CD14-positive monocyte (primary cell): ENCODE measurements around the gene TMEM92. TPM values are rescaled to one million over a fixed set of nuclear protein-coding genes. Genes with fewer than 3 reads are reported as not detected.

Experiments used
- DNase-seq, 3 donors: peaks; one replicate each; pipeline ENCODE4 v3.0.0-alpha.2; 2011 to 2022
- H2AFZ ChIP-seq: 2 replicates; pipeline ENCODE4 v1.6.0; 2012; ENCODE audit warnings: mild to moderate bottlenecking, low read depth, low read length, inconsistent platforms; ENCODE audit not compliant: insufficient read depth, poor library complexity, severe bottlenecking
- H3K27ac ChIP-seq, 2 donors: 1 replicate in 1 of 2; 2 replicates in 1 of 2; pipeline ENCODE4 v1.5.1; 2012 to 2013; ENCODE audit warnings: low read length in 2 of 2, control low read depth in 1 of 2, inconsistent platforms in 1 of 2, low read depth in 1 of 2, mild to moderate bottlenecking in 1 of 2
- H3K27me3 ChIP-seq, 2 donors: one replicate each; pipeline versions ENCODE4 v1.6.0 to v1.6.1; 2011 to 2013; ENCODE audit warnings: low read length in 2 of 2; ENCODE audit not compliant: control insufficient read depth in 2 of 2, insufficient read depth in 2 of 2
- H3K36me3 ChIP-seq, 2 donors: replicated peaks in 1 of 2; 1 replicate in 1 of 2; 2 replicates in 1 of 2; pipeline versions ENCODE4 v1.5.1 to v1.6.1; 2012 to 2013; ENCODE audit warnings: low read length in 2 of 2, control low read depth in 1 of 2, inconsistent platforms in 1 of 2, mild to moderate bottlenecking in 1 of 2; ENCODE audit not compliant: insufficient read depth in 2 of 2, control insufficient read depth in 1 of 2
- H3K4me1 ChIP-seq, 2 donors: 1 replicate in 1 of 2; 2 replicates in 1 of 2; pipeline versions ENCODE4 v1.5.1 to v1.6.1; 2012 to 2013; ENCODE audit warnings: low read length in 2 of 2, control low read depth in 1 of 2, inconsistent platforms in 1 of 2, mild to moderate bottlenecking in 1 of 2, moderate library complexity in 1 of 2; ENCODE audit not compliant: insufficient read depth in 2 of 2, control insufficient read depth in 1 of 2
- H3K4me2 ChIP-seq: replicated peaks from 2 replicates; pipeline ENCODE3; 2012; ENCODE audit warnings: low read length, moderate library complexity, mild to moderate bottlenecking; ENCODE audit not compliant: poor library complexity, severe bottlenecking; ENCODE audit errors: extremely low read depth
- H3K4me3 ChIP-seq, 3 experiments: fragments of 200-600 bp in 1 of 3; sonication (generic) in 1 of 3; replicated peaks in 1 of 3; 1 replicate in 2 of 3; 2 replicates in 1 of 3; pipeline ENCODE4 v1.5.1; 2011 to 2013; ENCODE audit warnings: low read length in 3 of 3, mild to moderate bottlenecking in 3 of 3, control low read depth in 2 of 3, low read depth in 2 of 3, inconsistent platforms in 1 of 3, moderate library complexity in 1 of 3
- H3K79me2 ChIP-seq: 2 replicates; pipeline ENCODE4 v1.6.0; 2012; ENCODE audit warnings: mild to moderate bottlenecking, control low read depth, inconsistent platforms, low read length, moderate library complexity; ENCODE audit not compliant: insufficient read depth
- H3K9ac ChIP-seq: 2 replicates; pipeline ENCODE4 v1.6.0; 2017; ENCODE audit warnings: low read length, mild to moderate bottlenecking; ENCODE audit not compliant: insufficient read depth, poor library complexity, severe bottlenecking
- H3K9me3 ChIP-seq, 2 donors: replicated peaks in 1 of 2; 1 replicate in 1 of 2; 2 replicates in 1 of 2; pipeline versions ENCODE4 v1.5.1 to v1.6.1; 2012 to 2013; ENCODE audit warnings: low read length in 2 of 2, control low read depth in 1 of 2; ENCODE audit not compliant: control insufficient read depth in 1 of 2, insufficient read depth in 1 of 2
- H4K20me1 ChIP-seq: 2 replicates; pipeline ENCODE4 v1.6.0; 2012; ENCODE audit warnings: mild to moderate bottlenecking, low read length, control low read depth, moderate library complexity; ENCODE audit not compliant: insufficient read depth
- H3K27ac Mint-ChIP-seq, 7 donors: one replicate each; pipeline ENCODE4 v1.8.0; 2020; ENCODE audit warnings: mild to moderate bottlenecking in 7 of 7, mixed read lengths in 7 of 7, moderate library complexity in 6 of 7, inconsistent platforms in 2 of 7
- H3K27me3 Mint-ChIP-seq, 3 donors: one replicate each; pipeline ENCODE4 v1.8.0; 2021 to 2022; ENCODE audit warnings: low read depth in 3 of 3, mild to moderate bottlenecking in 3 of 3, mixed read lengths in 3 of 3, moderate library complexity in 3 of 3, inconsistent platforms in 1 of 3
- H3K36me3 Mint-ChIP-seq, 2 donors: one replicate each; pipeline ENCODE4 v1.8.0; 2020; ENCODE audit warnings: mixed read lengths in 2 of 2, inconsistent platforms in 1 of 2, mild to moderate bottlenecking in 1 of 2
- H3K4me1 Mint-ChIP-seq: one replicate; pipeline ENCODE4 v1.8.0; 2020; ENCODE audit warnings: mild to moderate bottlenecking, mixed read lengths
- H3K4me3 Mint-ChIP-seq, 2 donors: one replicate each; pipeline ENCODE4 v1.8.0; 2020; ENCODE audit warnings: mild to moderate bottlenecking in 2 of 2, mixed read lengths in 2 of 2, moderate library complexity in 1 of 2
- H3K9me3 Mint-ChIP-seq, 7 donors: one replicate each; pipeline ENCODE4 v1.8.0; 2020 to 2022; ENCODE audit warnings: mixed read lengths in 7 of 7, mild to moderate bottlenecking in 6 of 7, moderate library complexity in 6 of 7, inconsistent platforms in 2 of 7
- WGBS: methylation state at CpG from one replicate; pipeline ENCODE4 v1.1.5; 2013; ENCODE audit warnings: missing lambda C conversion rate; ENCODE audit not compliant: insufficient coverage; 5-methylcytosine and 5-hydroxymethylcytosine counted together
- intact Hi-C, 2 donors: fragments of 100-400 bp; cut with micrococcal nuclease; formaldehyde crosslinking; loops; one replicate each; pipeline versions ENCODE4 v1.15.0 to v1.15.1; 2023
- polyA plus RNA-seq, 3 donors: library from polyadenylated mRNA; depleted of rRNA in 1 of 3; unstranded in 2 of 3; stranded (reverse) in 1 of 3; fragments of 300-500 nt in 2 of 3; fragments of >200 nt in 1 of 3; fragmentation: Illumina TruSeq in 2 of 3; gene quantifications; 1 replicate in 2 of 3; 2 replicates in 1 of 3; pipeline ENCODE4 v1.2.3, GENCODE V29; 2012 to 2021
- TF ChIP-seq, protein P1 (sequence below): fragments of 200-600 bp; IDR thresholded peaks from one replicate; pipeline ENCODE4 v1.8.0; 2022; ENCODE audit warnings: antibody characterized with exemption, mild to moderate bottlenecking

Gene TMEM92
- polyA plus RNA-seq, 3 donors = not detected

DNA sequence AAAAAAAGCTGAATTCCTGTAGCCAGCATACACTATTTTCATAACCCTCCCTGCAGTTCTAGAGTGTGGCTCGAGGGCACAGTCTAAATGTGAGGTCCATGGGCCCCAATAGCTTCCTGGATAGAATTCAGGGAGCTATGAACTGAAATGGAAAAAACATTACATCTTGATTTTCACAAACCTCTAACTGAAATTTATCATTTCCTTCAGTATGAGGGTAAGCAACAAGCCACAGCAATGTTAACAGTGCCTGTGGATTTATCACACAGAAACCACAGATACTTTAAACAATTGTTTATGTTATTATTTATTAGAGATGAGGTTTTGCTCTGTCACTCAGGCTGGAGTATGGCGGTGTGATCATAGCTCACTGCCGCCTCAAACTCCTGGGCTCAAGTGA, 18.2 kb downstream of the TMEM92 start:
- Mint-ChIP-seq H3K9me3 (no peaks in the 10 kb centered on the region), H3K27me3 (peaks cover 0 to 3% (median 0%) of the 10 kb centered on the region in 3 donors), H3K27ac (no peak overlapping the region), H3K36me3 (no peaks in the 10 kb centered on the region), H3K4me1 (peaks cover 35% of the 10 kb centered on the region), H3K4me3 (no peak overlapping the region)
- Histone ChIP-seq H3K9ac (no peak overlapping the region), H4K20me1 (no peaks in the 10 kb centered on the region), H3K4me2 (no peak overlapping the region), H3K9me3 (no peaks in the 10 kb centered on the region), H3K27ac (no peak overlapping the region), H3K27me3 (no peaks in the 10 kb centered on the region), H3K4me3 (no peak overlapping the region), H2AFZ (no peak overlapping the region), H3K4me1 (peaks cover 41% of the 10 kb centered on the region in 2 donors), H3K36me3 (no peaks in the 10 kb centered on the region), H3K79me2 (peaks cover 11% of the 10 kb centered on the region)
- DNase-seq = no peak
- intact Hi-C loops = no loop called here
- no CpG with 5 or more reads among the region's 3 CpGs for WGBS
- TF ChIP-seq, protein P1, sequence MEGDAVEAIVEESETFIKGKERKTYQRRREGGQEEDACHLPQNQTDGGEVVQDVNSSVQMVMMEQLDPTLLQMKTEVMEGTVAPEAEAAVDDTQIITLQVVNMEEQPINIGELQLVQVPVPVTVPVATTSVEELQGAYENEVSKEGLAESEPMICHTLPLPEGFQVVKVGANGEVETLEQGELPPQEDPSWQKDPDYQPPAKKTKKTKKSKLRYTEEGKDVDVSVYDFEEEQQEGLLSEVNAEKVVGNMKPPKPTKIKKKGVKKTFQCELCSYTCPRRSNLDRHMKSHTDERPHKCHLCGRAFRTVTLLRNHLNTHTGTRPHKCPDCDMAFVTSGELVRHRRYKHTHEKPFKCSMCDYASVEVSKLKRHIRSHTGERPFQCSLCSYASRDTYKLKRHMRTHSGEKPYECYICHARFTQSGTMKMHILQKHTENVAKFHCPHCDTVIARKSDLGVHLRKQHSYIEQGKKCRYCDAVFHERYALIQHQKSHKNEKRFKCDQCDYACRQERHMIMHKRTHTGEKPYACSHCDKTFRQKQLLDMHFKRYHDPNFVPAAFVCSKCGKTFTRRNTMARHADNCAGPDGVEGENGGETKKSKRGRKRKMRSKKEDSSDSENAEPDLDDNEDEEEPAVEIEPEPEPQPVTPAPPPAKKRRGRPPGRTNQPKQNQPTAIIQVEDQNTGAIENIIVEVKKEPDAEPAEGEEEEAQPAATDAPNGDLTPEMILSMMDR = no peak

DNA sequence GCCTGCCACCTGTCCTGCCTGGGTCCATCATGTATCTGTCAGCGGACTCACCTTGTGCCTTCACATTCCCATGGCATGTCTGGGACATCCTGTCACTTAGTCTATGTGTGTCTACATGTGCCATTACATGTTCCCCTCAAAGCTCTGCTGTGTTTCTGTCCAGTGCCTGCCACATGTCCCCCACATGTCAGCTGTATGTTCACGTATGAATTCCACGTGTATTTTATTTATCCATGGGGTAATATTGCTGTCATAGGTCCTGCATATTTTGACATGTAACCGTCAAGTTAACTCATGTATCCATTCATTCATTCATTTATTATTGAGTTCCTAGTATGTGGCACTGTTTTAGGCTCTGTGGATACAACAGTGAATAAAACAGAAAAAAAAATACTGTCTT, 20.8 kb downstream of the TMEM92 start:
- Histone ChIP-seq H3K4me3 (no peak overlapping the region), H3K4me2 (no peak overlapping the region), H3K79me2 (no peaks in the 10 kb centered on the region), H3K9ac (no peak overlapping the region), H3K27me3 (no peaks in the 10 kb centered on the region), H3K36me3 (no peaks in the 10 kb centered on the region), H4K20me1 (no peaks in the 10 kb centered on the region), H2AFZ (no peak overlapping the region), H3K27ac (no peak overlapping the region), H3K4me1 (peaks cover 15 to 16% of the 10 kb centered on the region in 2 donors), H3K9me3 (no peaks in the 10 kb centered on the region)
- H3K9me3 Mint-ChIP-seq = peaks cover 0 to 2% (median 0%) of the 10 kb centered on the region in 7 donors
- H3K4me3 Mint-ChIP-seq = no peak overlapping the region
- DNase-seq = no peak
- no peaks in the 10 kb centered on the region for H3K36me3 Mint-ChIP-seq
- WGBS = 100% methylated on average over 1 of the region's 4 CpGs
- peaks cover 0 to 3% (median 1%) of the 10 kb centered on the region in 3 donors for H3K27me3 Mint-ChIP-seq
- intact Hi-C loops = no loop called here
- no peak overlapping the region for H3K27ac Mint-ChIP-seq
- TF ChIP-seq, protein P1 = no peak
- peaks cover 13% of the 10 kb centered on the region for H3K4me1 Mint-ChIP-seq
